ENCODE data around the gene MMS22L.

DNA sequence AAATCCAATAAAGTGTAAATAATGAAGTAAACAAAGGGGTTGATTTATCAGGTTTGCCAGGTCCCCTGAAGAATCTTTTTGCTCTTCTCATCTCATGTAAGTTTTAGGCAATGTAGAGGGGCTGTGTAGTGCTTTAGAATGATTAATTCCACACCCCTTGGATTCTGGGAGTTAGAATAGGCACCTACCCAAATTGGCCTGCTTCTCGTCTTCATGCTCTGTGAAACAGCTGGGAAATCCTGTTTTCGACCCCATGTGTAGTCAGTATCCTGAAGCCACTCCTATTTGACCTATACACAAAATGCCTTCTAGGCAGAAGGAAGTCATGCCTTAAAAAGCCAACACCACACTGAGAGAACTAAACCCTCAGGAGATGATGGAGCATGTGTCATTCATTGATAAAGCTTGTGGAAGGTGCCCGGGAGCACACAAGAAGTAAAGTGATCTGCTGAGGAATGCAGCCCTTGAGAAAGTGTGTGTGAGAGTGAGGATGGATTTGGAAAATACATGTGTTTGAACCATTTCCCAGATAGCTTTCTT, 187.6 kb downstream of the MMS22L start:
- TF ChIP-seq, protein P1, sequence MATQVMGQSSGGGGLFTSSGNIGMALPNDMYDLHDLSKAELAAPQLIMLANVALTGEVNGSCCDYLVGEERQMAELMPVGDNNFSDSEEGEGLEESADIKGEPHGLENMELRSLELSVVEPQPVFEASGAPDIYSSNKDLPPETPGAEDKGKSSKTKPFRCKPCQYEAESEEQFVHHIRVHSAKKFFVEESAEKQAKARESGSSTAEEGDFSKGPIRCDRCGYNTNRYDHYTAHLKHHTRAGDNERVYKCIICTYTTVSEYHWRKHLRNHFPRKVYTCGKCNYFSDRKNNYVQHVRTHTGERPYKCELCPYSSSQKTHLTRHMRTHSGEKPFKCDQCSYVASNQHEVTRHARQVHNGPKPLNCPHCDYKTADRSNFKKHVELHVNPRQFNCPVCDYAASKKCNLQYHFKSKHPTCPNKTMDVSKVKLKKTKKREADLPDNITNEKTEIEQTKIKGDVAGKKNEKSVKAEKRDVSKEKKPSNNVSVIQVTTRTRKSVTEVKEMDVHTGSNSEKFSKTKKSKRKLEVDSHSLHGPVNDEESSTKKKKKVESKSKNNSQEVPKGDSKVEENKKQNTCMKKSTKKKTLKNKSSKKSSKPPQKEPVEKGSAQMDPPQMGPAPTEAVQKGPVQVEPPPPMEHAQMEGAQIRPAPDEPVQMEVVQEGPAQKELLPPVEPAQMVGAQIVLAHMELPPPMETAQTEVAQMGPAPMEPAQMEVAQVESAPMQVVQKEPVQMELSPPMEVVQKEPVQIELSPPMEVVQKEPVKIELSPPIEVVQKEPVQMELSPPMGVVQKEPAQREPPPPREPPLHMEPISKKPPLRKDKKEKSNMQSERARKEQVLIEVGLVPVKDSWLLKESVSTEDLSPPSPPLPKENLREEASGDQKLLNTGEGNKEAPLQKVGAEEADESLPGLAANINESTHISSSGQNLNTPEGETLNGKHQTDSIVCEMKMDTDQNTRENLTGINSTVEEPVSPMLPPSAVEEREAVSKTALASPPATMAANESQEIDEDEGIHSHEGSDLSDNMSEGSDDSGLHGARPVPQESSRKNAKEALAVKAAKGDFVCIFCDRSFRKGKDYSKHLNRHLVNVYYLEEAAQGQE (IDR thresholded peaks at IDR 0.05; ENCODE audit: borderline replicate concordance): no peak
- TF ChIP-seq TAF1 (IDR thresholded peaks at IDR 0.05; ENCODE audit: low read depth): no peak

Measured in neural cell (in vitro differentiated cells).